Measurements from ENCODE around the gene WNT6. TPM values are rescaled to one million over a fixed set of nuclear protein-coding genes. Genes with fewer than 3 reads are reported as not detected.

WNT6 gene
- total RNA-seq, 1 experiment from 2014 or later, result 1.4 TPM

GRCh38 chr2:218823196-218823855 is 36.3 kb upstream of the WNT6 start:
- Histone ChIP-seq H4K20me1 (ENCODE audit: insufficient read depth) (no peaks in the 10 kb centered on the region), H3K27ac (ENCODE audit: low read depth, low read length) (no peak overlapping the region), H3K79me2 (ENCODE audit: insufficient read depth, low read length) (no peaks in the 10 kb centered on the region), H3K9me3 (ENCODE audit: control insufficient read depth in 1 of 2, insufficient read depth in 1 of 2, low read depth in 1 of 2, low read length in 2 of 2) (no peaks in the 10 kb centered on the region), H3K36me3 (ENCODE audit: control insufficient read depth in 1 of 2, insufficient read depth in 2 of 2, low read length in 2 of 2) (no peaks in the 10 kb centered on the region), H3K4me2 (ENCODE audit: low read length) (no peak overlapping the region), H3K9ac (ENCODE audit: low read length) (no peak overlapping the region), H2AFZ (ENCODE audit: low read depth, low read length, poor library complexity, severe bottlenecking) (no peak overlapping the region), H3K4me1 (ENCODE audit: control insufficient read depth in 1 of 2, insufficient read depth in 2 of 2, low read length in 2 of 2) (no peaks in the 10 kb centered on the region), H3K27me3 (ENCODE audit: insufficient read depth, low read length) (no peaks in the 10 kb centered on the region), H3K9me2 (ENCODE audit: insufficient read depth) (no peaks in the 10 kb centered on the region), H3K4me3 (replicated peaks in 1 of 2; ENCODE audit: low read depth in 1 of 2, low read length in 2 of 2) (no peak overlapping the region)
- ATAC-seq (no peak), DNase-seq (ENCODE audit: low read depth, low spot score) (no peak)
- BruUV-seq (replicated peaks), result no TSS peak
- ChIA-PET RAD21 (ENCODE audit: low non-redundant PET in 1 of 2, low total read pairs in 2 of 2, uncharacterized antibody in 2 of 2, unreplicated experiment in 2 of 2) (no interaction called here), CTCF (no interaction called here), POLR2A (interaction anchor here (1.1 kb wide), 1 partner anchor 9 kb away, joined by 3 read pairs; the partner anchor contains the start of gene PRKAG3)
- intact Hi-C loops (cut with micrococcal nuclease), result no loop called here
- no peak for TF ChIP-seq CTCF (IDR thresholded peaks at IDR 0.05 in 2 of 3, conservative IDR thresholded peaks at IDR 0.05 in 1 of 3; ENCODE audit: borderline replicate concordance in 1 of 3, insufficient read depth in 1 of 3, low read depth in 2 of 3, low read length in 2 of 3)
- no peak for TF ChIP-seq EGR1 (IDR thresholded peaks at IDR 0.05; ENCODE audit: low read depth)
- TF ChIP-seq ZBTB33 (IDR thresholded peaks at IDR 0.05; ENCODE audit: extremely low read depth, insufficient replicate concordance, low read length), result no peak
- no peak for TF ChIP-seq RAD21 (IDR thresholded peaks at IDR 0.05; ENCODE audit: low read depth)
- no peak for TF ChIP-seq EZH2 (IDR thresholded peaks at IDR 0.05)
- no peak for TF ChIP-seq SRF (IDR thresholded peaks at IDR 0.05; ENCODE audit: low read depth)
- no peak for TF ChIP-seq JUND (IDR thresholded peaks at IDR 0.05)
- TF ChIP-seq YY1 (IDR thresholded peaks at IDR 0.05; ENCODE audit: extremely low read depth, insufficient replicate concordance, low read depth, low read length), result no peak
- no peak for TF ChIP-seq TCF7L2 (IDR thresholded peaks at IDR 0.05; ENCODE audit: borderline replicate concordance, extremely low read depth, insufficient read depth, insufficient read length)
- TF ChIP-seq EZH2phosphoT487 (IDR thresholded peaks at IDR 0.05; ENCODE audit: borderline replicate concordance), result no peak
- TF ChIP-seq MAX (IDR thresholded peaks at IDR 0.05), result no peak
- TF ChIP-seq ELF1 (IDR thresholded peaks at IDR 0.05; ENCODE audit: borderline replicate concordance, low read depth), result no peak

Measured in HCT116 (cell line).